ENCODE measurements around the gene MCL1. TPM values are rescaled to one million over a fixed set of nuclear protein-coding genes. Genes with fewer than 3 reads are reported as not detected.

MCL1 gene
- total and polyA plus RNA-seq, 2 of the 13 experiments (the other 11 are each of a cell fraction or from before 2014, with no cell fraction given): 69.5 to 125 TPM

GRCh38 chr1:150528196-150528595 lies 51.2 kb downstream of the MCL1 start (continued):
- no peak for TF ChIP-seq ZNF646 (CRISPR knock-in tag; IDR thresholded peaks at IDR 0.05)
- no peak for TF ChIP-seq CERS6 (CRISPR knock-in tag; IDR thresholded peaks at IDR 0.05)
- TF ChIP-seq PREB (CRISPR knock-in tag; IDR thresholded peaks at IDR 0.05): no peak
- TF ChIP-seq YEATS4 (CRISPR knock-in tag; IDR thresholded peaks at IDR 0.05; ENCODE audit: borderline replicate concordance): no peak
- no peak for TF ChIP-seq CENPBD1 (CRISPR knock-in tag; IDR thresholded peaks at IDR 0.05; ENCODE audit: borderline replicate concordance, low read depth)
- TF ChIP-seq FIP1L1 (IDR thresholded peaks at IDR 0.05; ENCODE audit: borderline replicate concordance, insufficient read depth, low read depth, low read length): no peak
